Kidney epithelial cell (primary cell): ENCODE data around the gene THAP7. TPM values are rescaled to one million over a fixed set of nuclear protein-coding genes. Genes with fewer than 3 reads are reported as not detected.
"Not testable (repeated sequence)": the region's sequence is repeated elsewhere in the genome, so short reads cannot be mapped to it uniquely, and the experiment has no call there.

Experiments used
- DNase-seq: peaks from one replicate; pipeline ENCODE4 v3.0.0-alpha.2; 2010; ENCODE audit warnings: low read depth
- H3K27me3 ChIP-seq: 2 replicates; pipeline ENCODE4 v1.6.0; 2011; ENCODE audit warnings: low read length; ENCODE audit not compliant: control insufficient read depth, insufficient read depth
- H3K36me3 ChIP-seq: 2 replicates; pipeline ENCODE4 v1.5.1; 2011; ENCODE audit warnings: low read length; ENCODE audit not compliant: control insufficient read depth, insufficient read depth
- H3K4me3 ChIP-seq: 2 replicates; pipeline ENCODE4 v1.5.1; 2011; ENCODE audit warnings: low read depth, mild to moderate bottlenecking, control low read depth, low read length
- CTCF ChIP-seq: IDR thresholded peaks from 2 replicates; pipeline ENCODE4 v1.5.1; 2011; ENCODE audit warnings: mild to moderate bottlenecking, moderate library complexity, low read length, control low read depth, inconsistent platforms; ENCODE audit not compliant: insufficient read depth, poor library complexity, severe bottlenecking
- total RNA-seq: library from RNA; depleted of rRNA; stranded (reverse); fragments of >200 nt; gene quantifications from 2 replicates; pipeline ENCODE4 v1.2.3, GENCODE V29; 2015

THAP7 gene
- total RNA-seq, 1 donor from 2014 or later, result 37.9 TPM

GRCh38 chr22:21045585-21046294, 43.8 kb upstream of the THAP7 start, which contains the start of gene LRRC74B:
Gene LRRC74B, plus strand, starts transcription at chr22:21045946. Its CDS starts 41 bp downstream, at chr22:21045987.
- H3K27me3 ChIP-seq, result no peaks in the 10 kb centered on the region
- H3K36me3 ChIP-seq, result no peaks in the 10 kb centered on the region
- H3K4me3 ChIP-seq, result peak within 1 kb of the TSS; percentile 51
- no peak for TF ChIP-seq CTCF
- DNase-seq, result peak; percentile 72

GRCh38 chr22:21044931-21045584, 43.1 kb upstream of the THAP7 start:
- no peak for DNase-seq
- TF ChIP-seq CTCF, result no peak
- Histone ChIP-seq H3K27me3 (no peaks in the 10 kb centered on the region), H3K4me3 (peak overlapping the region; percentile 10), H3K36me3 (no peaks in the 10 kb centered on the region)

DNA sequence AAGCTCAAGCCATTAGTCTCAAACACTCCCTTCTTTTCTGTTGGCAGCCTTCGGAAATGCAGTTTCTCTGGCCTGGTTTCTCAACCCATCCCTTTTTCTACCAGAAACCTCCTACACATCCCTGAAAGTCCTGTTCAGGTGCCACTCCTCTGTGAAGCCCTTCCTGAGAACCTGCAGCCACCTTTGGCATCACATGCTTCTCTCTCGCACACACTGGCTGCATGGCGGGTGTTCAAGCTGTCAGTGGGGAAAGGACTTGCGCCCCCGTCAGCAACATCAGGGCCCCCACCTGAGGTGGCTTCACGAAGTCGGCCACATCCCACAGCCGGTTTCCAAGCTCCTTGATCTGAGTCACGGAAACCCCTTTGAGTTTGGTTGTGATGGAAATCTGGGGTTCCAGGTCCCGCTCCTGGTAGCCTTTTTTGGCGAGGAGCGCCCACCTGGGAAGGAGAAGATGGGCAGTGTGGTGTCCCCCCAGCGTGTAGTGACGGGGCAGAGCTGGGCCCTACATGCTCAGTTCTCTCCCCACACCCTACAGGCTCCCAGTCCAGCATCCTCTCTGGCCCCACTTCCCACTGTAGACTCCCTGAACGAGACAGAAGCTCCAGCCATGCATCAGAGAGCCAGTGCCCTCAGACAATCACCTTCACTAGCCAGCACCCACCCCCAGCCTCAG, 42.1 kb upstream of the THAP7 start:
- no peak for DNase-seq
- Histone ChIP-seq H3K36me3 (no peaks in the 10 kb centered on the region), H3K27me3 (no peaks in the 10 kb centered on the region), H3K4me3 (no peak overlapping the region)
- no peak for TF ChIP-seq CTCF

DNA sequence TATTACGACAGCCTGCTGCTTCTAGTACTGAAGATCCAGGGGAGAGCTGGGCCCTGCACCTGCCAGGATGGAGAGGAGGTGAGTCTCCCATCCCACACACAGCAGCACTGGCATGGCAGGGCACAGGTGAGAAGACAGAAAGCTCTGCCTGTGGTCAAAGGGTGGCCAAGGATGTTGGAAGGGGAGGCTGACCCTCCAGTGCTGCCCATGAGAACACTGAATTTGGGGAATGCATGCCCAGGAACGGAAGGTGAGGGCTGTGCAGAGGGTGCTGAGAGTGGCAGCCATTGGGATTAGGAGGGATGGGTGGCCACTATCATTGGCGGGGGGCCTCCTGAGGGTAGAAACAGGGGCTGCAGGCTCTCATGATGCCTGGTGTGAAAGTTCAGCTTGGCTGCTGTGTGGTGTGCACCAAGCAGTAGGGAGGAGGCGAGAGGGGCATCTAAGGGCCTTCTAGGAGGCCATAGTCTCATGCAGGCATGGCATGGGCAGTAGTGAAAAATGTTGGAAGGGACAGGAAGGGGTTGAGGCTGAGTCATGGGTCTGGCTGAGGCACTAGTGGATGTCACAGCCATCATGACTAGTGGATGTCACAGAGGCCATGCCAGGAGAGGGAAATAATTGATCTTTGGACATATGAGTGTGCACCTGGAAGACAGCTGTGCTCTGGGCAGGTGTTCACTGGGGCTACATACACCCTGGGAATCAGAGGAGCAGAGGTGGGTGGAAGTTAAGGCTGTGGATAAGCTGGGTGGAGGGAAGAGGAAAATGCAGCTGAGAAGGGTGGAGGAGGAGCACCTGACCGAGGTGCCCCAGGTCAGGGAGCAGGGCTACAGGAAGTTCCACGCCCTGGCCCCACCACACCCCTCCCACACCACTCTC, 41.3 kb upstream of the THAP7 start:
- Histone ChIP-seq H3K27me3 (no peaks in the 10 kb centered on the region), H3K36me3 (no peaks in the 10 kb centered on the region), H3K4me3 (no peak overlapping the region)
- DNase-seq, result no peak
- TF ChIP-seq CTCF, result no peak

DNA sequence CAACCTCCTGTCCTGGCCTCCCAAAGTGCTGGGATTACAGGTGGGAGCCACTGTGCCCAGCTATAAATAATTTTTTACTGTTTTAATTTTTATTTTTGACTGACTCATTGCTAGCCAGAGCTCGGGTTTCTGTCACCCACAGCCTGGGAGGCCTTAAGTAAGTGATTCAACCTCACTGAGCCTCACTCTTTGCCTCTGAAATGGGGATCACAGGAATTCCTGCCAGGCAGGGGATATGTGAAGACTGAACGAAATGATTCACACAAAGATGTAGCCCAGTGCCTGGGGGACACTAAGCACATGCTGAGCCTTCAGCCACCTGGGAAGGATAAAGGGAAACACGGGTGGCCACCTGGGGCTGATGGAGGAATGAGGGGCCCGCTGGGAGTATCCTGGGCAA, 40.0 kb upstream of the THAP7 start:
- DNase-seq, result no peak
- Histone ChIP-seq H3K36me3 (no peaks in the 10 kb centered on the region), H3K27me3 (no peaks in the 10 kb centered on the region), H3K4me3 (no peak overlapping the region)
- TF ChIP-seq CTCF, result no peak

DNA sequence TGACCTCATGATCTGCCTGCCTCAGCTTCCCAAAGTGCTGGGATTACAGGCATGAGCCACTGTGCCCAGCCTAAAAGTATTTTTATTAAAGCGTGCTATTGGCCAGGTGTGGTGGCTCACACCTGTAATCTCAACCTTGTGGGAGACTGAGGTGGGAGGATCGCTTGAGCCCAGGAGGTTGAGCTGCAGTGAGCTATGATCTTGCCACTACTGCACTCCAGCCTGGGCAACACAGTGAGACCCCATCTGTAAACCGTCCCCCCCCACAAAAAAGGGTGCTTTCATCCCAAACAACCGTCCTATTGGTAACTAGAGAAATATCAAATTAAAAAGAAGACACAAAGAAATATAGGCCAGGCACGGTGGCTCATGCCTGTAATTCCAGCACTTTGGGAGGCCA, 37.2 kb upstream of the THAP7 start:
- not testable (repeated sequence) for H3K36me3 ChIP-seq, DNase-seq, H3K4me3 ChIP-seq, H3K27me3 ChIP-seq
